A549 (cell line): ENCODE measurements around the gene LIMD2. TPM values are rescaled to one million over a fixed set of nuclear protein-coding genes. Genes with fewer than 3 reads are reported as not detected.

Source experiments
- ATAC-seq, 2 experiments: fragments of 200-7000 bp in 1 of 2; fragments of >200 bp in 1 of 2; cut with Nextera tagmentation in 1 of 2; cut with Tn5 transposase in 1 of 2; 3 replicates each; pipeline versions ENCODE4 v1.8.0 to v1.9.1; 2018 to 2020; ENCODE audit warnings: mild to moderate bottlenecking in 1 of 2, moderate library complexity in 1 of 2
- CTCF ChIA-PET: fragments of 300-600 bp; sonication (Branson Sonifier 250); formaldehyde crosslinking; extraction: SDS; loops from one replicate; lab custom pipeline; 2021; ENCODE audit warnings: antibody characterized with exemption, inconsistent platforms; lab: Yijun Ruan, JAX
- POLR2A ChIA-PET: fragments of 350-600 bp; formaldehyde crosslinking; extraction: SDS; loops from one replicate; lab custom pipeline; 2021; ENCODE audit warnings: antibody characterized with exemption, inconsistent platforms; lab: Yijun Ruan, JAX
- DNase-seq, 2 experiments: peaks; one replicate each; pipeline versions ENCODE4 v3.0.0 to v3.0.0-alpha.2; 2011 to 2016; ENCODE audit warnings: low read depth in 1 of 2, low spot score in 1 of 2
- FAIRE-seq: peaks from 2 replicates; lab custom pipeline; 2011; peaks lifted over from hg19 to GRCh38; lab: Jason Lieb, UNC
- H3K27ac ChIP-seq, 2 experiments: fragments of >200 bp; sonication (Bioruptor Twin); formaldehyde crosslinking; 3 replicates each; pipeline ENCODE4 v1.5.1; 2016 to 2017
- H3K4me1 ChIP-seq: fragments of >200 bp; sonication (Bioruptor Twin); formaldehyde crosslinking; 3 replicates; pipeline ENCODE4 v1.6.1; 2016
- H3K4me2 ChIP-seq: fragments of >200 bp; sonication (Bioruptor Twin); formaldehyde crosslinking; 3 replicates; pipeline ENCODE4 v1.6.1; 2016
- H3K4me3 ChIP-seq: fragments of >200 bp; sonication (Bioruptor Twin); formaldehyde crosslinking; 3 replicates; pipeline ENCODE4 v1.5.1; 2016
- H3K9me3 ChIP-seq: fragments of >200 bp; sonication (Bioruptor Twin); formaldehyde crosslinking; 3 replicates; pipeline ENCODE4 v1.6.1; 2016
- ATOH8 ChIP-seq: fragments of 250-450 bp; sonication (Bioruptor Pico); IDR thresholded peaks from 2 replicates; pipeline ENCODE4 v1.5.0; 2020; ENCODE audit warnings: low read depth, mild to moderate bottlenecking, moderate library complexity
- CHD2 ChIP-seq: fragments of 150-350 bp; IDR thresholded peaks from 2 replicates; pipeline ENCODE4 v1.6.1; 2014; ENCODE audit warnings: low read length; ENCODE audit not compliant: partially characterized antibody
- E2F6 ChIP-seq: IDR thresholded peaks from 2 replicates; pipeline ENCODE4 v1.6.1; 2012; ENCODE audit warnings: low read depth, borderline replicate concordance
- ELK1 ChIP-seq: fragments of 150-350 bp; IDR thresholded peaks from 2 replicates; pipeline ENCODE4 v1.6.1; 2014; ENCODE audit warnings: low read depth, mild to moderate bottlenecking, low read length
- HDAC2 ChIP-seq: fragments of 200-600 bp; sonication (generic); IDR thresholded peaks from 2 replicates; pipeline ENCODE4 v1.6.1; 2016
- KDM5A ChIP-seq: fragments of 200-600 bp; sonication (generic); IDR thresholded peaks from 2 replicates; pipeline ENCODE4 v1.6.1; 2016; ENCODE audit warnings: antibody characterized with exemption, mild to moderate bottlenecking
- MAX ChIP-seq: IDR thresholded peaks from 2 replicates; pipeline ENCODE4 v1.6.1; 2012
- MYC ChIP-seq: IDR thresholded peaks from 2 replicates; pipeline ENCODE4 v1.6.1; 2012; ENCODE audit warnings: mild to moderate bottlenecking, inconsistent platforms, low read length, improper control_type of control experiment, borderline replicate concordance
- NPAS2 ChIP-seq: fragments of 250-450 bp; sonication (Bioruptor Pico); IDR thresholded peaks from 2 replicates; pipeline ENCODE4 v1.8.0; 2022; ENCODE audit warnings: mild to moderate bottlenecking, moderate library complexity, borderline replicate concordance
- RARB ChIP-seq: fragments of 250-450 bp; sonication (Bioruptor Pico); IDR thresholded peaks from 2 replicates; pipeline ENCODE4 v1.8.0; 2021; ENCODE audit warnings: mild to moderate bottlenecking, moderate library complexity
- RFX5 ChIP-seq: fragments of 450-650 bp; IDR thresholded peaks from 2 replicates; pipeline ENCODE4 v1.7.1; 2014; ENCODE audit warnings: antibody characterized with exemption, mild to moderate bottlenecking, moderate library complexity
- USF2 ChIP-seq: fragments of 450-650 bp; IDR thresholded peaks from 2 replicates; pipeline ENCODE4 v1.6.1; 2014; ENCODE audit warnings: antibody characterized with exemption
- ZC3H11A ChIP-seq: fragments of 450-650 bp; IDR thresholded peaks from 2 replicates; pipeline ENCODE4 v1.6.1; 2014; ENCODE audit warnings: antibody characterized with exemption, mild to moderate bottlenecking
- WGBS: methylation state at CpG from one replicate; pipeline ENCODE4 v1.1.6; 2017; ENCODE audit errors: missing lambda C conversion rate; 5-methylcytosine and 5-hydroxymethylcytosine counted together
- polyA plus RNA-seq, 4 experiments: library from polyadenylated mRNA; depleted of rRNA in 3 of 4; stranded (reverse); fragments of >200 nt; fragmentation: RNase III in 1 of 4; extraction: RNeasy Plus Mini Kit Qiagen cat#74134 plus additional on column Dnase treatment in 1 of 4; gene quantifications; 2 replicates in 3 of 4; 3 replicates in 1 of 4; pipeline ENCODE4 v1.2.3, GENCODE V29; 2011 to 2017

The LIMD2 gene
- polyA plus RNA-seq, 2 of the 4 experiments (the other 2 are of a cell fraction): 6.0 to 14.5 TPM

GRCh38 chr17:63688396-63689020, 11.4 kb downstream of the LIMD2 start:
- ATAC-seq: peak in 1 of 2 experiments; percentile 17; a peak in 1 of 6 replicates
- TF ChIP-seq ATOH8: no peak
- no peak for TF ChIP-seq MAX
- TF ChIP-seq, all 56 proteins: peak for 0
- POLR2A ChIA-PET: no interaction called here
- no peak overlapping the region for H3K27ac ChIP-seq
- DNase-seq (no peak), FAIRE-seq (no peak)
- no peak overlapping the region for H3K4me2 ChIP-seq
- H3K4me3 ChIP-seq: no peak overlapping the region
- CTCF ChIA-PET: interaction anchor here (1.2 to 15.8 kb wide), 5 partner anchors 7 to 263 kb away, joined by 4 to 116 read pairs (median 5); no protein-coding TSS in a partner anchor
- whole genome bisulfite sequencing: 79% methylated on average over 12 of the region's 12 CpGs
- H3K9me3 ChIP-seq: no peaks in the 10 kb centered on the region
- no peaks in the 10 kb centered on the region for H3K4me1 ChIP-seq

- no peak for DNase-seq
- Histone ChIP-seq H3K4me1 (no peaks in the 10 kb centered on the region), H3K4me3 (no peak overlapping the region), H3K27ac (no peak overlapping the region), H3K4me2 (no peak overlapping the region), H3K9me3 (no peaks in the 10 kb centered on the region)
- CTCF ChIA-PET: interaction anchor here (0.7 to 15.8 kb wide), 4 partner anchors 10 to 64 kb away, joined by 3 to 116 read pairs (median 3); no protein-coding TSS in a partner anchor
- 84% methylated on average over 3 of the region's 3 CpGs for WGBS
- FAIRE-seq: no peak
- ATAC-seq: no peak
- TF ChIP-seq HDAC2 (no peak), E2F6 (no peak), USF2 (no peak), KDM5A (no peak), ELK1 (no peak), NPAS2 (no peak), RARB (CRISPR knock-in tag) (no peak), MYC (no peak)
- POLR2A ChIA-PET: no interaction called here
Measured at GRCh38 chr17:63686138-63686685, 13.7 kb downstream of the LIMD2 start.

GRCh38 chr17:63685578-63685977, 14.3 kb downstream of the LIMD2 start:
- Histone ChIP-seq H3K4me3 (no peak overlapping the region), H3K27ac (no peak overlapping the region), H3K9me3 (no peaks in the 10 kb centered on the region), H3K4me2 (no peak overlapping the region), H3K4me1 (no peaks in the 10 kb centered on the region)
- POLR2A ChIA-PET: no interaction called here
- DNase-seq: no peak
- no peak for ATAC-seq
- FAIRE-seq: no peak
- WGBS: 96% methylated on average over 3 of the region's 3 CpGs
- CTCF ChIA-PET: interaction anchor here (0.7 to 15.8 kb wide), 6 partner anchors 9 to 76 kb away, joined by 3 to 116 read pairs (median 3); no protein-coding TSS in a partner anchor
- TF ChIP-seq USF2 (no peak), RFX5 (no peak), CHD2 (no peak), ZC3H11A (no peak)
